HEK293 (cell line): ENCODE measurements around the gene CTCF.

Experiments
- CTCF ChIP-seq: fragments of 450-650 bp; formaldehyde crosslinking; IDR thresholded peaks from 2 replicates; pipeline ENCODE4 v1.5.1; 2016; ENCODE audit warnings: missing biosample characterization, missing genetic modification characterization
- RBAK ChIP-seq: fragments of 450-650 bp; formaldehyde crosslinking; IDR thresholded peaks from 2 replicates; pipeline ENCODE4 v1.5.1; 2016; ENCODE audit warnings: missing biosample characterization, missing genetic modification characterization
- SP2 ChIP-seq: fragments of 450-650 bp; formaldehyde crosslinking; IDR thresholded peaks from 2 replicates; pipeline ENCODE4 v1.5.1; 2016; ENCODE audit warnings: missing biosample characterization, missing genetic modification characterization
- ZBTB7A ChIP-seq: fragments of 450-650 bp; formaldehyde crosslinking; IDR thresholded peaks from 2 replicates; pipeline ENCODE4 v1.5.1; 2016; ENCODE audit warnings: low read depth, missing biosample characterization, missing genetic modification characterization
- ZBTB8A ChIP-seq: fragments of 450-650 bp; formaldehyde crosslinking; IDR thresholded peaks from 2 replicates; pipeline ENCODE4 v1.5.1; 2016; ENCODE audit warnings: missing biosample characterization, missing genetic modification characterization
- ZNF24 ChIP-seq: fragments of 450-650 bp; formaldehyde crosslinking; IDR thresholded peaks from 2 replicates; pipeline ENCODE4 v1.5.1; 2016; ENCODE audit warnings: missing biosample characterization, missing genetic modification characterization
- ZNF324 ChIP-seq: fragments of 450-650 bp; formaldehyde crosslinking; IDR thresholded peaks from 2 replicates; pipeline ENCODE4 v1.5.1; 2016; ENCODE audit warnings: missing biosample characterization, missing genetic modification characterization
- ZNF548 ChIP-seq: fragments of 450-650 bp; formaldehyde crosslinking; IDR thresholded peaks from 2 replicates; pipeline ENCODE4 v1.5.1; 2016; ENCODE audit warnings: missing biosample characterization, missing genetic modification characterization
- ZNF585B ChIP-seq: fragments of 450-650 bp; formaldehyde crosslinking; IDR thresholded peaks from 2 replicates; pipeline ENCODE4 v1.5.1; 2016; ENCODE audit warnings: missing biosample characterization, missing genetic modification characterization
- ZNF704 ChIP-seq: fragments of 450-650 bp; formaldehyde crosslinking; IDR thresholded peaks from 2 replicates; pipeline ENCODE4 v1.5.1; 2016; ENCODE audit warnings: missing biosample characterization, missing genetic modification characterization
- ZNF768 ChIP-seq: fragments of 450-650 bp; formaldehyde crosslinking; IDR thresholded peaks from 2 replicates; pipeline ENCODE4 v1.5.1; 2018; ENCODE audit warnings: missing biosample characterization, mild to moderate bottlenecking, missing genetic modification characterization
- TF ChIP-seq, protein P1 (sequence below): fragments of 450-650 bp; formaldehyde crosslinking; IDR thresholded peaks from 2 replicates; pipeline ENCODE4 v1.5.1; 2016; ENCODE audit warnings: missing biosample characterization, missing genetic modification characterization

DNA sequence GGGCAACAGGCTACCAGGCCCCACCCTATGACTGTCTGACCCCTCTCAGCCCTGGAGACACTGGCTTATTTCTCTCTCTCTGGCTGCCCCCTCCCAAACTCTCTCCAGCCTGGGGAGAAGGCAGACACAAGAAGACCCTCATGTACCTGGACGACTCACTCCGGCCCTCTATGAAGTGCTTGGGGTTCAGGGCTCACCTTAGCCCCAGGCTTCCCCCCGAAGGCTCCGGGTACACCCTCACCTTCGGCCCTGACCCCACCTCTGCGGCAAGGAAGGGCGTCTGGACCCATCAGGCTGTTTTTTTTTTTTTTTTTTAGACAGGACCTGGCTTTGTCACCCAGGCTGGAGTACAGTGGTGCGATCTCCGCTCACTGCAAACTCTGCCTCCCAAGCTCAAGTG is 81.7 kb downstream of the CTCF start:
- TF ChIP-seq, protein P1, sequence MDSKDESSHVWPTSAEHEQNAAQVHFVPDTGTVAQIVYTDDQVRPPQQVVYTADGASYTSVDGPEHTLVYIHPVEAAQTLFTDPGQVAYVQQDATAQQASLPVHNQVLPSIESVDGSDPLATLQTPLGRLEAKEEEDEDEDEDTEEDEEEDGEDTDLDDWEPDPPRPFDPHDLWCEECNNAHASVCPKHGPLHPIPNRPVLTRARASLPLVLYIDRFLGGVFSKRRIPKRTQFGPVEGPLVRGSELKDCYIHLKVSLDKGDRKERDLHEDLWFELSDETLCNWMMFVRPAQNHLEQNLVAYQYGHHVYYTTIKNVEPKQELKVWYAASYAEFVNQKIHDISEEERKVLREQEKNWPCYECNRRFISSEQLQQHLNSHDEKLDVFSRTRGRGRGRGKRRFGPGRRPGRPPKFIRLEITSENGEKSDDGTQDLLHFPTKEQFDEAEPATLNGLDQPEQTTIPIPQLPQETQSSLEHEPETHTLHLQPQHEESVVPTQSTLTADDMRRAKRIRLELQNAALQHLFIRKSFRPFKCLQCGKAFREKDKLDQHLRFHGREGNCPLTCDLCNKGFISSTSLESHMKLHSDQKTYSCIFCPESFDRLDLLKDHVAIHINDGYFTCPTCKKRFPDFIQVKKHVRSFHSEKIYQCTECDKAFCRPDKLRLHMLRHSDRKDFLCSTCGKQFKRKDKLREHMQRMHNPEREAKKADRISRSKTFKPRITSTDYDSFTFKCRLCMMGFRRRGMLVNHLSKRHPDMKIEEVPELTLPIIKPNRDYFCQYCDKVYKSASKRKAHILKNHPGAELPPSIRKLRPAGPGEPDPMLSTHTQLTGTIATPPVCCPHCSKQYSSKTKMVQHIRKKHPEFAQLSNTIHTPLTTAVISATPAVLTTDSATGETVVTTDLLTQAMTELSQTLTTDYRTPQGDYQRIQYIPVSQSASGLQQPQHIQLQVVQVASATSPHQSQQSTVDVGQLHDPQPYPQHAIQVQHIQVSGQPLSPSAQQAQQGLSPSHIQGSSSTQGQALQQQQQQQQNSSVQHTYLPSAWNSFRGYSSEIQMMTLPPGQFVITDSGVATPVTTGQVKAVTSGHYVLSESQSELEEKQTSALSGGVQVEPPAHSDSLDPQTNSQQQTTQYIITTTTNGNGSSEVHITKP, result no peak
- TF ChIP-seq ZNF768 (tag by site-specific recombination) (no peak), ZNF324 (tag by site-specific recombination) (no peak), CTCF (tag by site-specific recombination) (no peak), ZBTB8A (tag by site-specific recombination) (no peak), ZNF585B (tag by site-specific recombination) (no peak), SP2 (tag by site-specific recombination) (no peak), ZNF548 (no peak), ZNF24 (tag by site-specific recombination) (no peak), ZBTB7A (tag by site-specific recombination) (no peak), RBAK (tag by site-specific recombination) (no peak), ZNF704 (tag by site-specific recombination) (no peak)
